ENCODE measurements around the gene MIA. TPM values are rescaled to one million over a fixed set of nuclear protein-coding genes. Genes with fewer than 3 reads are reported as not detected.
A peak's percentile ranks its signal among the peaks of the same experiment; 100 is the strongest.

Gene MIA
- total and polyA plus RNA-seq, 9 of the 15 experiments (the other 6 are each of a cell fraction or from before 2014, with no cell fraction given) = 0.21 TPM; not detected in 8

GRCh38 chr19:40750874-40751537 is 24.3 kb upstream of the MIA start, which contains the start of gene SNRPA (continued):
- TF ChIP-seq HDAC3 (IDR thresholded peaks at IDR 0.05; ENCODE audit: borderline replicate concordance, partially characterized antibody) = no peak
- TF ChIP-seq SP2 (IDR thresholded peaks at IDR 0.05; ENCODE audit: extremely low read depth, low read depth, low read length, poor library complexity, severe bottlenecking) = no peak
- no peak for TF ChIP-seq POLR3A (IDR thresholded peaks at IDR 0.05; ENCODE audit: borderline replicate concordance, extremely low read depth, insufficient read depth, insufficient read length)
- TF ChIP-seq PTRF (tag; IDR thresholded peaks at IDR 0.05) = no peak
- no peak; a peak in 1 of 4 replicates for TF ChIP-seq TEAD1 (CRISPR knock-in tag; IDR thresholded peaks at IDR 0.05)
- TF ChIP-seq ZEB2 (IDR thresholded peaks at IDR 0.05) = no peak
- no peak for TF ChIP-seq ZNF12 (CRISPR knock-in tag; IDR thresholded peaks at IDR 0.05)
- TF ChIP-seq SIRT6 (IDR thresholded peaks at IDR 0.05; ENCODE audit: low read depth, low read length) = no peak
- no peak for TF ChIP-seq ZBTB26 (CRISPR knock-in tag; IDR thresholded peaks at IDR 0.05)
- TF ChIP-seq SRSF3 (IDR thresholded peaks at IDR 0.05; ENCODE audit: insufficient read depth, low read length) = no peak
- no peak for TF ChIP-seq SREBF2 (CRISPR knock-in tag; IDR thresholded peaks at IDR 0.05)
- TF ChIP-seq ZFP91 (CRISPR knock-in tag; IDR thresholded peaks at IDR 0.05) = 0 out of 2 replicates have a peak, but pooled peaks have one; percentile 14
- TF ChIP-seq ZNF695 (CRISPR knock-in tag; IDR thresholded peaks at IDR 0.05) = no peak
- no peak; the same call in 1 of the 2 replicates for TF ChIP-seq CXXC5 (CRISPR knock-in tag; IDR thresholded peaks at IDR 0.05)
- no peak for TF ChIP-seq ZNF121 (CRISPR knock-in tag; conservative IDR thresholded peaks at IDR 0.05)
- TF ChIP-seq RBM15 (IDR thresholded peaks at IDR 0.05; ENCODE audit: insufficient read depth, low read length) = no peak
- TF ChIP-seq HSF4 (CRISPR knock-in tag; IDR thresholded peaks at IDR 0.05; ENCODE audit: borderline replicate concordance) = no peak
- no peak; the same call in 1 of the 2 replicates for TF ChIP-seq GTF2E2 (tag; IDR thresholded peaks at IDR 0.05)
- no peak for TF ChIP-seq MXD1 (CRISPR knock-in tag; IDR thresholded peaks at IDR 0.05; ENCODE audit: borderline replicate concordance, poor library complexity, severe bottlenecking)
- TF ChIP-seq RFX5 (IDR thresholded peaks at IDR 0.05; ENCODE audit: low read depth, low read length) = no peak
- no peak for TF ChIP-seq ZNF431 (CRISPR knock-in tag; IDR thresholded peaks at IDR 0.05)
- TF ChIP-seq RCOR1 (IDR thresholded peaks at IDR 0.05; ENCODE audit: borderline replicate concordance in 1 of 2, low read depth in 2 of 2, low read length in 2 of 2) = no peak
- no peak for TF ChIP-seq ARHGAP35 (IDR thresholded peaks at IDR 0.05; ENCODE audit: partially characterized antibody)
- TF ChIP-seq ZC3H8 (IDR thresholded peaks at IDR 0.05) = no peak
- TF ChIP-seq FOS (IDR thresholded peaks at IDR 0.05; ENCODE audit: extremely low read depth, insufficient read length) = no peak
- TF ChIP-seq ZNF263 (CRISPR knock-in tag; IDR thresholded peaks at IDR 0.05; ENCODE audit: borderline replicate concordance) = no peak
- no peak for TF ChIP-seq NCOA6 (IDR thresholded peaks at IDR 0.05)
- peak; percentile 68; the same call in 1 of the 2 replicates for TF ChIP-seq BHLHE40 (IDR thresholded peaks at IDR 0.05; ENCODE audit: low read length)

All from K562 (cell line).